Mesendoderm (in vitro differentiated cells): Measurements from ENCODE around the gene ZNHIT1.
"Not testable (repeated sequence)": the region's sequence is repeated elsewhere in the genome, so short reads cannot be mapped to it uniquely, and the experiment has no call there.

Source experiments
- DNase-seq: peaks from one replicate; pipeline ENCODE4 v3.0.0; 2013
- H2AK5ac ChIP-seq: 2 replicates; pipeline ENCODE4 v1.6.1; 2013; ENCODE audit warnings: low read length, inconsistent platforms
- H2BK120ac ChIP-seq: 2 replicates; pipeline ENCODE4 v1.6.1; 2013; ENCODE audit warnings: low read depth, mild to moderate bottlenecking, low read length, moderate library complexity, mixed read lengths
- H2BK15ac ChIP-seq: replicated peaks from 2 replicates; pipeline ENCODE4 v1.6.1; 2013; ENCODE audit warnings: low read depth, mild to moderate bottlenecking, moderate library complexity
- H2BK5ac ChIP-seq: 2 replicates; pipeline ENCODE4 v1.6.1; 2013; ENCODE audit warnings: low read length, inconsistent platforms
- H3K18ac ChIP-seq: 2 replicates; pipeline ENCODE4 v1.6.1; 2013; ENCODE audit warnings: mild to moderate bottlenecking, low read length, mixed read lengths
- H3K23ac ChIP-seq: one replicate; pipeline ENCODE4 v1.6.1; 2013; ENCODE audit warnings: low read length
- H3K27ac ChIP-seq: 2 replicates; pipeline ENCODE4 v1.5.1; 2013; ENCODE audit warnings: low read depth, mild to moderate bottlenecking, inconsistent platforms, low read length, moderate library complexity
- H3K27me3 ChIP-seq: 2 replicates; pipeline ENCODE4 v1.6.1; 2013; ENCODE audit warnings: low read length, control low read depth, mild to moderate bottlenecking, inconsistent platforms; ENCODE audit not compliant: insufficient read depth, poor library complexity
- H3K36me3 ChIP-seq: 2 replicates; pipeline ENCODE4 v1.6.1; 2013; ENCODE audit warnings: low read length, inconsistent platforms; ENCODE audit not compliant: control insufficient read depth, insufficient read depth
- H3K4ac ChIP-seq: one replicate; pipeline ENCODE4 v1.6.1; 2013; ENCODE audit warnings: low read depth, mild to moderate bottlenecking, low read length, moderate library complexity
- H3K4me1 ChIP-seq: 2 replicates; pipeline ENCODE4 v1.6.1; 2013; ENCODE audit warnings: low read depth, low read length, inconsistent platforms; ENCODE audit not compliant: control insufficient read depth
- H3K4me2 ChIP-seq: 2 replicates; pipeline ENCODE4 v1.6.1; 2013; ENCODE audit warnings: low read length
- H3K4me3 ChIP-seq: 2 replicates; pipeline ENCODE4 v1.5.1; 2013; ENCODE audit warnings: mild to moderate bottlenecking, low read length
- H3K56ac ChIP-seq: one replicate; pipeline ENCODE4 v1.6.1; 2013; ENCODE audit warnings: low read length
- H3K79me1 ChIP-seq: 2 replicates; pipeline ENCODE4 v1.6.1; 2013; ENCODE audit warnings: low read length, inconsistent platforms
- H3K79me2 ChIP-seq: 2 replicates; pipeline ENCODE4 v1.6.1; 2013; ENCODE audit warnings: mild to moderate bottlenecking, low read length; ENCODE audit not compliant: control insufficient read depth, insufficient read depth
- H3K9ac ChIP-seq: 2 replicates; pipeline ENCODE4 v1.6.1; 2013; ENCODE audit warnings: low read length, inconsistent platforms
- H4K5ac ChIP-seq: one replicate; pipeline ENCODE4 v1.6.1; 2013; ENCODE audit warnings: low read length
- H4K8ac ChIP-seq: one replicate; pipeline ENCODE4 v1.6.1; 2013; ENCODE audit warnings: low read depth, mild to moderate bottlenecking, control low read depth, low read length, moderate library complexity
- WGBS: extraction: QIAGEN DNeasy Blood & Tissue Kit; methylation state at CpG from one replicate; pipeline ENCODE4 v1.1.7; 2013; ENCODE audit warnings: low lambda C conversion rate, missing lambda C conversion rate; ENCODE audit not compliant: insufficient coverage; ENCODE audit errors: extremely low coverage; 5-methylcytosine and 5-hydroxymethylcytosine counted together

ZNHIT1 gene

DNA sequence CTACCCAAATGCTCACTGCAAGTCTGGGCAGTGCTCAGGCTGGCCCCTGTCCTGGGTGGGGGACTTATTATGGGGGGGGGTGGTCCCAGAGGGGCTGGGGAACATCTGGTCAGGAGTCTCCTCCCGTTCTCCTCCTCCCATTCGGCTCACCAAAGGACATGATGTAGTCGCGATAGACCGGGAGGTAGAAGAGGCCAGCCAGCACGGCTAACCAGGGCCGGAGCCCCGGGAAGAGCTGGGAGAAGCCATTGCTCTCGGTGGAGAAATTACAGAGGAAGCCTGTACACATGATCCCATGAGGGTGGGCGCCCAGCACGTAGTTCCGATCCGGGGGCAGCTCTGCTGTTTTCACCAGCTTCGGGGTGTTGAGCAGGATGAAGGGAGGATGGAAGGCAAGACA, 19.5 kb upstream of the ZNHIT1 start:
- no peak overlapping the region for H3K4ac ChIP-seq
- no peak for DNase-seq
- H3K56ac ChIP-seq = no peak overlapping the region
- no peak overlapping the region for H4K5ac ChIP-seq
- H2BK120ac ChIP-seq = no peak overlapping the region
- no peaks in the 10 kb centered on the region for H3K27me3 ChIP-seq
- H3K36me3 ChIP-seq = no peaks in the 10 kb centered on the region
- H3K9ac ChIP-seq = no peak overlapping the region
- H3K79me1 ChIP-seq = no peaks in the 10 kb centered on the region
- H3K23ac ChIP-seq = no peak overlapping the region
- H3K18ac ChIP-seq = no peak overlapping the region
- H4K8ac ChIP-seq = no peak overlapping the region
- no peak overlapping the region for H2AK5ac ChIP-seq
- no CpG with 5 or more reads among the region's 14 CpGs for WGBS
- H3K27ac ChIP-seq = no peak overlapping the region
- H3K4me1 ChIP-seq = no peaks in the 10 kb centered on the region
- H2BK5ac ChIP-seq = no peak overlapping the region
- H3K79me2 ChIP-seq = no peaks in the 10 kb centered on the region
- no peak overlapping the region for H2BK15ac ChIP-seq
- H3K4me2 ChIP-seq = no peak overlapping the region
- H3K4me3 ChIP-seq = no peak overlapping the region

- H3K18ac ChIP-seq, H3K23ac ChIP-seq, H2AK5ac ChIP-seq, H2BK120ac ChIP-seq, H3K9ac ChIP-seq, H2BK15ac ChIP-seq, H4K5ac ChIP-seq, H3K4me2 ChIP-seq, H3K4ac ChIP-seq, H3K79me1 ChIP-seq, DNase-seq, H3K36me3 ChIP-seq, H2BK5ac ChIP-seq, H3K4me1 ChIP-seq, H3K79me2 ChIP-seq, H3K27me3 ChIP-seq, H3K4me3 ChIP-seq, H3K56ac ChIP-seq, H4K8ac ChIP-seq, H3K27ac ChIP-seq: not testable (repeated sequence)
- WGBS = no CpG with 5 or more reads among the region's 10 CpGs
These were observed 18.4 kb upstream of the ZNHIT1 start for GRCh38 chr7:101199522-101199921.

- H3K23ac ChIP-seq = no peak overlapping the region
- no peaks in the 10 kb centered on the region for H3K79me2 ChIP-seq
- no peak overlapping the region for H3K4ac ChIP-seq
- H3K9ac ChIP-seq = no peak overlapping the region
- H3K4me1 ChIP-seq = no peaks in the 10 kb centered on the region
- no peak overlapping the region for H2BK15ac ChIP-seq
- no peaks in the 10 kb centered on the region for H3K27me3 ChIP-seq
- no peak overlapping the region for H3K4me2 ChIP-seq
- no peak overlapping the region for H2BK5ac ChIP-seq
- H3K79me1 ChIP-seq = no peaks in the 10 kb centered on the region
- no peak overlapping the region for H2BK120ac ChIP-seq
- no peak overlapping the region for H4K8ac ChIP-seq
- no peak overlapping the region for H3K18ac ChIP-seq
- H3K56ac ChIP-seq = peak overlapping the region; percentile 5
- H2AK5ac ChIP-seq = no peak overlapping the region
- H3K27ac ChIP-seq = no peak overlapping the region
- no peak for DNase-seq
- no peak overlapping the region for H3K4me3 ChIP-seq
- WGBS = no CpG with 5 or more reads among the region's 2 CpGs
- no peaks in the 10 kb centered on the region for H3K36me3 ChIP-seq
- no peak overlapping the region for H4K5ac ChIP-seq
These were observed 17.5 kb upstream of the ZNHIT1 start for GRCh38 chr7:101200504-101200861.

DNA sequence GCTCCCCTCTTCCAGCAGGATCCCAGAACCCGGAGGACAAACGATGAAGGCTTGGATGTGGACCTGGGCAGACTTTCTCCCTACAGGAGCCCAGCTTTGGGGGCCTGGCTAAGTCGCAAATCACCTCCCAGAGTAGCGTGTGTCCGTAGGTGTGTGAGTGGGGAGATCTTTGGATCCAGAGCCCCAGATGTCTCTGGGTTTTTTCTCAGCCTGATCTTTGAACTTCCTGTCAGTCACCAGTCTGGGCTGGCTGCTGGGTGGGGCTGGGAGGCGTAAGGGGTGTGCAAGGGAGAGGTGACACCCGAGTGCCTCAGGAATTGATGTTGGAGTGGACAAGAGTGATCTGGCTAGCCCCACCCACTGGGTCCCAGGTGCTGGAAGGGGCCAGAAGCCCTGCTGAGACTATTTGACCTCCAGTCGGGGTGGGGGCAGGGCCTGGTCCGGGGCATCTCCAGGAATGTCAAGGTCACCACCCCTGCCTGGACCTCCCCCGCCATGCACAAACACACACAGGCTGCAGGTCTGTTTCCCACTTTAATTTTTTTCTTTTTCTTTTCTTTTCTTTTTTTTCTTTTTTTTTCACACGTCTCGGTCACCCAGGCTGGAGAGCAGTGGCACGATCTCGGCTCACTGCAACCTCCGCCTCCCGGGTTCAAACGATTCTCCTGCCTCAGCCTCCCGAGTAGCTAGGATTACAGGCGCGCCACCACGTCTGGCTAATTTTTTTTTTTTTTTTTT, 16.9 kb upstream of the ZNHIT1 start, which contains the start of gene MOGAT3:
Gene MOGAT3, minus strand, starts transcription at position 175 of the 738 bp plus-strand sequence. CDS start 182 bp downstream, outside the sequence.
- no peak for DNase-seq
- peak within 1 kb of the TSS; percentile 23 for H3K4me3 ChIP-seq
- no CpG with 5 or more reads among the region's 21 CpGs for WGBS

DNA sequence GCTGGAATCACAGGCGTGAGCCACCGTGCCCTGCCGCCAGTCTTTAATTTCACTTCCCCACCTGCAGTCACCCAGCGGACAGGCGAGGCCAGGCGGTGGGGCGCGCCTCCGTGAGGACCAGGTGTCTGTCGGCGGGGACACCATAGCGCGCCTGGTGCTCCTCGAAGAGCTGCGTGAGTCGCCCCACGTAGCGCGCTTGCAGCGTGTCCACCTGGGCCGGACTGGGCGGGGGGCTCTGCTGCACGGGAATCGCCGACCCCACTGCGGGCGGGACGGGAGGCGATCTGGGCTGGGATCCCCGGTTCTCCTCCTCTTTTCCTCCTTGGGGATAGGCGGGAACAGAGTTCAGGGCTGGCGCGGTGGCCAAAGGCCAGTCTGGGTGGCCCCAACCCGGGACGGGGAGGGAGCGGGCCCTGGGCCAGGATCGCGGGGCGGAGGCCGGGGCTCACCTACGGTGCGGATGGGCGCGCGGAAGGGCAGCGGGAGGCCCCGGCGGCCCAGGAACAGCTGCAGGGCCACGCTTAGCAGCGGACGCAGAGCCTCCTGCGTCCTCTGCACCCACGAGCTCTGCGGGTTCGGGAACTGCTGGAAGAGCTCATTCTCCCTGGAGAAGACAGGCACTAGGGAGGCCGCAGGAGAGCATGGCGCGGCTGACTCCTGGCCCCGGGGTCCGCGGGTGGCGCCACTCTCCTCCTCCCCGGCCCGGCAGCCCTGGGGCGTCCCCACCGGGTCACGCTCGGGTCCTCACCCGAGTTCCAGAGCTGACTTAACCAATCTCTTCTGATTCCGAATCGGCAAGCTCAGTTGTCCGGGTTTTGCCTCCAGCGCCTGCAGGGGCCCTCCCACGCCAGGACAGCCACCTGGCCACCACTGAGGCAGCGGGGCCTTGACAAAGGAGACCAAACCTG, 16.0 kb upstream of the ZNHIT1 start:
- Histone ChIP-seq H3K23ac (no peak overlapping the region), H3K36me3 (no peaks in the 10 kb centered on the region), H3K56ac (peak overlapping the region; percentile 78), H4K5ac (no peak overlapping the region), H2BK120ac (peak overlapping the region; percentile 7), H2BK5ac (no peak overlapping the region), H2BK15ac (no peak overlapping the region), H3K4me3 (peak overlapping the region; percentile 23), H3K18ac (no peak overlapping the region), H3K27ac (no peak overlapping the region), H3K4ac (no peak overlapping the region), H3K79me1 (no peaks in the 10 kb centered on the region), H3K4me1 (no peaks in the 10 kb centered on the region), H4K8ac (no peak overlapping the region), H3K27me3 (no peaks in the 10 kb centered on the region), H2AK5ac (no peak overlapping the region), H3K9ac (peak overlapping the region; percentile 61), H3K79me2 (no peaks in the 10 kb centered on the region), H3K4me2 (peak overlapping the region; percentile 58)
- WGBS = no CpG with 5 or more reads among the region's 75 CpGs
- no peak for DNase-seq

More for the DNA sequence above, 16.9 kb upstream of the ZNHIT1 start, which contains the start of gene MOGAT3:
- Histone ChIP-seq H3K18ac (no peak within 1 kb of the TSS), H2BK120ac (peak within 1 kb of the TSS; percentile 7), H3K23ac (no peak within 1 kb of the TSS), H3K79me1 (no peaks in the 10 kb centered on the region), H3K36me3 (no peaks in the 10 kb centered on the region), H3K4me2 (peak within 1 kb of the TSS; percentile 58), H3K9ac (peak within 1 kb of the TSS; percentile 61), H2BK15ac (no peak within 1 kb of the TSS), H3K27me3 (no peaks in the 10 kb centered on the region), H2AK5ac (no peak within 1 kb of the TSS), H4K5ac (no peak within 1 kb of the TSS), H4K8ac (no peak within 1 kb of the TSS), H3K27ac (no peak within 1 kb of the TSS), H3K4ac (no peak within 1 kb of the TSS), H3K79me2 (no peaks in the 10 kb centered on the region), H3K56ac (peak within 1 kb of the TSS; percentile 78), H2BK5ac (no peak within 1 kb of the TSS), H3K4me1 (no peaks in the 10 kb centered on the region)
